ENCODE results near the gene SLC4A9.

GRCh38 chr5:140423609-140424008, 63.6 kb downstream of the SLC4A9 start:
- no peak for TF ChIP-seq CTCF (IDR thresholded peaks at IDR 0.05)
- TF ChIP-seq EZH2 (IDR thresholded peaks at IDR 0.05; ENCODE audit: borderline replicate concordance, insufficient read depth, low read depth, low read length, poor library complexity, severe bottlenecking): no peak

Data from B cell (primary cell).